HG03575 (cell line): ENCODE data around the gene PPP2R5C.

Experiments used
- ATAC-seq: cut with Tn5 transposase; IDR thresholded peaks from one replicate; pipeline ENCODE4 v1.9.1; 2021; ENCODE audit not compliant: unreplicated experiment, insufficient number of reproducible peaks, low FRiP score; ENCODE audit errors: extremely low read depth

Gene PPP2R5C

GRCh38 chr14:101828046-101828445, 66.5 kb downstream of the PPP2R5C start:
- no peak for ATAC-seq

- no peak for ATAC-seq
Observed at GRCh38 chr14:101830271-101830670, 68.8 kb downstream of the PPP2R5C start.

- no peak for ATAC-seq
Observed at GRCh38 chr14:101833045-101833444, 71.5 kb downstream of the PPP2R5C start.

GRCh38 chr14:101834397-101834796, 72.9 kb downstream of the PPP2R5C start:
- ATAC-seq: no peak

- ATAC-seq: no peak
Observed at GRCh38 chr14:101834800-101835547, 73.5 kb downstream of the PPP2R5C start.

GRCh38 chr14:101835566-101835965, 74.1 kb downstream of the PPP2R5C start:
- ATAC-seq: no peak

GRCh38 chr14:101836135-101836534, 74.6 kb downstream of the PPP2R5C start:
- no peak for ATAC-seq

- ATAC-seq: no peak
Observed at GRCh38 chr14:101838476-101838875, 77.0 kb downstream of the PPP2R5C start.

GRCh38 chr14:101839236-101839635, 77.7 kb downstream of the PPP2R5C start:
- no peak for ATAC-seq

- ATAC-seq: no peak
Observed at GRCh38 chr14:101839661-101840060, 78.2 kb downstream of the PPP2R5C start.

- ATAC-seq: no peak
Observed at GRCh38 chr14:101840649-101841369, 79.3 kb downstream of the PPP2R5C start.

- no peak for ATAC-seq
Observed at GRCh38 chr14:101843038-101843437, 81.5 kb downstream of the PPP2R5C start.

- ATAC-seq: no peak
Observed at GRCh38 chr14:101843665-101844064, 82.2 kb downstream of the PPP2R5C start.

GRCh38 chr14:101844219-101844618, 82.7 kb downstream of the PPP2R5C start:
- no peak for ATAC-seq

GRCh38 chr14:101844751-101845150, 83.2 kb downstream of the PPP2R5C start:
- no peak for ATAC-seq

GRCh38 chr14:101845496-101845895, 84.0 kb downstream of the PPP2R5C start:
- ATAC-seq: no peak

- ATAC-seq: no peak
Observed at GRCh38 chr14:101845896-101846295, 84.4 kb downstream of the PPP2R5C start.

GRCh38 chr14:101849125-101849524, 87.6 kb downstream of the PPP2R5C start:
- ATAC-seq: no peak

GRCh38 chr14:101849640-101850039, 88.1 kb downstream of the PPP2R5C start:
- no peak for ATAC-seq

- no peak for ATAC-seq
Observed at GRCh38 chr14:101851183-101851582, 89.7 kb downstream of the PPP2R5C start.
